Activated T-helper 17 cell treated with anti-CD3 and anti-CD28 coated beads, Interleukin-2, amount 50 U/mL, for 72 hours (primary cell): ENCODE results near the gene MREG. TPM values are rescaled to one million over a fixed set of nuclear protein-coding genes. Genes with fewer than 3 reads are reported as not detected.

Source experiments
- ATAC-seq: fragments of 150-1000 bp; cut with Tn5 transposase; replicated peaks from 2 replicates; pipeline ENCODE4 v1.10.0; 2021; ENCODE audit warnings: mild to moderate bottlenecking, moderate library complexity
- H3K27ac Mint-ChIP-seq: one replicate; pipeline ENCODE4 v1.8.0; 2022; ENCODE audit warnings: mixed read lengths
- H3K27me3 Mint-ChIP-seq: one replicate; pipeline ENCODE4 v1.8.0; 2022; ENCODE audit warnings: mixed read lengths
- H3K36me3 Mint-ChIP-seq: one replicate; pipeline ENCODE4 v1.8.0; 2022; ENCODE audit warnings: low read depth, mild to moderate bottlenecking, mixed read lengths
- H3K4me1 Mint-ChIP-seq: one replicate; pipeline ENCODE4 v1.8.0; 2022; ENCODE audit warnings: mixed read lengths
- H3K4me3 Mint-ChIP-seq: one replicate; pipeline ENCODE4 v1.8.0; 2022; ENCODE audit warnings: mild to moderate bottlenecking, mixed read lengths
- H3K9me3 Mint-ChIP-seq: one replicate; pipeline ENCODE4 v1.8.0; 2022; ENCODE audit warnings: mixed read lengths
- total RNA-seq, 2 donors: library from RNA; stranded (reverse); gene quantifications; one replicate each; pipeline ENCODE4 v1.2.3, GENCODE V29; 2022

MREG gene
- total RNA-seq, 2 donors from 2014 or later = 7.5 to 22.0 TPM

GRCh38 chr2:216033403-216033802, 20.1 kb upstream of the MREG start:
- peaks cover 19% of the 10 kb centered on the region for H3K36me3 Mint-ChIP-seq

GRCh38 chr2:216031960-216032689, 18.8 kb upstream of the MREG start:
- H3K36me3 Mint-ChIP-seq = peaks cover 12% of the 10 kb centered on the region
- peak overlapping the region; percentile 67 for H3K4me3 Mint-ChIP-seq
- no peaks in the 10 kb centered on the region for H3K27me3 Mint-ChIP-seq
- peak overlapping the region; percentile 90 for H3K27ac Mint-ChIP-seq
- H3K4me1 Mint-ChIP-seq = peaks cover 20% of the 10 kb centered on the region
- H3K9me3 Mint-ChIP-seq = no peaks in the 10 kb centered on the region
- ATAC-seq = peak; percentile 92

More at GRCh38 chr2:216033403-216033802, 20.1 kb upstream of the MREG start:
- H3K4me1 Mint-ChIP-seq = peaks cover 20% of the 10 kb centered on the region
- ATAC-seq = no peak
- H3K27ac Mint-ChIP-seq = no peak overlapping the region
- no peaks in the 10 kb centered on the region for H3K27me3 Mint-ChIP-seq
- no peak overlapping the region for H3K4me3 Mint-ChIP-seq
- H3K9me3 Mint-ChIP-seq = no peaks in the 10 kb centered on the region

- H3K4me1 Mint-ChIP-seq = peaks cover 20% of the 10 kb centered on the region
- H3K4me3 Mint-ChIP-seq = no peak overlapping the region
- no peaks in the 10 kb centered on the region for H3K27me3 Mint-ChIP-seq
- no peaks in the 10 kb centered on the region for H3K9me3 Mint-ChIP-seq
- peaks cover 11% of the 10 kb centered on the region for H3K36me3 Mint-ChIP-seq
- peak overlapping the region; percentile 78 for H3K27ac Mint-ChIP-seq
- ATAC-seq = no peak
Measured at GRCh38 chr2:216030216-216030615, 16.9 kb upstream of the MREG start.

- Mint-ChIP-seq H3K27ac (peak overlapping the region; percentile 78), H3K27me3 (no peaks in the 10 kb centered on the region), H3K9me3 (no peaks in the 10 kb centered on the region), H3K4me1 (peaks cover 20% of the 10 kb centered on the region), H3K4me3 (no peak overlapping the region), H3K36me3 (peaks cover 11% of the 10 kb centered on the region)
- ATAC-seq = peak; percentile 26
Measured at GRCh38 chr2:216029416-216030129, 16.2 kb upstream of the MREG start.

GRCh38 chr2:216024779-216025336, 11.5 kb upstream of the MREG start:
- Mint-ChIP-seq H3K27ac (no peak overlapping the region), H3K9me3 (no peaks in the 10 kb centered on the region), H3K4me3 (no peak overlapping the region), H3K27me3 (no peaks in the 10 kb centered on the region), H3K36me3 (peaks cover 9% of the 10 kb centered on the region), H3K4me1 (peaks cover 2% of the 10 kb centered on the region)
- ATAC-seq = no peak

- H3K9me3 Mint-ChIP-seq = no peaks in the 10 kb centered on the region
- no peaks in the 10 kb centered on the region for H3K27me3 Mint-ChIP-seq
- no peak overlapping the region for H3K4me3 Mint-ChIP-seq
- no peak overlapping the region for H3K27ac Mint-ChIP-seq
- peak; percentile 71 for ATAC-seq
- peaks cover 4% of the 10 kb centered on the region for H3K4me1 Mint-ChIP-seq
- no peaks in the 10 kb centered on the region for H3K36me3 Mint-ChIP-seq
Measured at GRCh38 chr2:216023055-216023648, 9.8 kb upstream of the MREG start.

GRCh38 chr2:216021768-216022565, 8.6 kb upstream of the MREG start:
- Mint-ChIP-seq H3K27ac (no peak overlapping the region), H3K9me3 (no peaks in the 10 kb centered on the region)

GRCh38 chr2:216018709-216019108, 5.4 kb upstream of the MREG start:
- Mint-ChIP-seq H3K27ac (peak overlapping the region; percentile 19), H3K4me3 (no peak overlapping the region), H3K9me3 (no peaks in the 10 kb centered on the region), H3K27me3 (no peaks in the 10 kb centered on the region), H3K36me3 (no peaks in the 10 kb centered on the region), H3K4me1 (peaks cover 34% of the 10 kb centered on the region)
- ATAC-seq = no peak

More at GRCh38 chr2:216021768-216022565, 8.6 kb upstream of the MREG start:
- H3K4me3 Mint-ChIP-seq = no peak overlapping the region
- no peak for ATAC-seq
- H3K27me3 Mint-ChIP-seq = no peaks in the 10 kb centered on the region
- no peaks in the 10 kb centered on the region for H3K36me3 Mint-ChIP-seq
- H3K4me1 Mint-ChIP-seq = peaks cover 12% of the 10 kb centered on the region

GRCh38 chr2:216017365-216017764, 4.0 kb upstream of the MREG start:
- no peaks in the 10 kb centered on the region for H3K9me3 Mint-ChIP-seq
- peaks cover 34% of the 10 kb centered on the region for H3K4me1 Mint-ChIP-seq
- peak; percentile 68 for ATAC-seq
- H3K4me3 Mint-ChIP-seq = peak overlapping the region; percentile 60
- no peaks in the 10 kb centered on the region for H3K27me3 Mint-ChIP-seq
- H3K27ac Mint-ChIP-seq = peak overlapping the region; percentile 47
- no peaks in the 10 kb centered on the region for H3K36me3 Mint-ChIP-seq

- no peak for ATAC-seq
- peak overlapping the region; percentile 81 for H3K4me3 Mint-ChIP-seq
- no peaks in the 10 kb centered on the region for H3K36me3 Mint-ChIP-seq
- peak overlapping the region; percentile 47 for H3K27ac Mint-ChIP-seq
- peaks cover 34% of the 10 kb centered on the region for H3K4me1 Mint-ChIP-seq
- H3K9me3 Mint-ChIP-seq = no peaks in the 10 kb centered on the region
- H3K27me3 Mint-ChIP-seq = no peaks in the 10 kb centered on the region
Measured at GRCh38 chr2:216016581-216016980, 3.2 kb upstream of the MREG start.

- H3K27me3 Mint-ChIP-seq = no peaks in the 10 kb centered on the region
- H3K4me3 Mint-ChIP-seq = peak overlapping the region; percentile 81
- peaks cover 34% of the 10 kb centered on the region for H3K4me1 Mint-ChIP-seq
- H3K36me3 Mint-ChIP-seq = no peaks in the 10 kb centered on the region
- peak; percentile 82 for ATAC-seq
- no peaks in the 10 kb centered on the region for H3K9me3 Mint-ChIP-seq
- H3K27ac Mint-ChIP-seq = peak overlapping the region; percentile 47
Measured at GRCh38 chr2:216015722-216016464, 2.5 kb upstream of the MREG start.

GRCh38 chr2:216014986-216015385, 1.6 kb upstream of the MREG start:
- Mint-ChIP-seq H3K4me3 (peak overlapping the region; percentile 81), H3K36me3 (no peaks in the 10 kb centered on the region), H3K9me3 (no peaks in the 10 kb centered on the region), H3K4me1 (peaks cover 34% of the 10 kb centered on the region), H3K27me3 (no peaks in the 10 kb centered on the region), H3K27ac (peak overlapping the region; percentile 47)
- no peak for ATAC-seq

GRCh38 chr2:216014006-216014405, 655 bp upstream of the MREG start:
- Mint-ChIP-seq H3K9me3 (no peaks in the 10 kb centered on the region), H3K27ac (no peak overlapping the region), H3K4me1 (peaks cover 34% of the 10 kb centered on the region), H3K27me3 (no peaks in the 10 kb centered on the region), H3K36me3 (no peaks in the 10 kb centered on the region), H3K4me3 (peak overlapping the region; percentile 81)
- no peak for ATAC-seq
